WERI-Rb-1 (cell line): ENCODE measurements around the gene TMEM234.
A peak's percentile ranks its signal among the peaks of the same experiment; 100 is the strongest.
"Not testable (repeated sequence)": the region's sequence is repeated elsewhere in the genome, so short reads cannot be mapped to it uniquely, and the experiment has no call there.

Experiments used
- DNase-seq: peaks from one replicate; pipeline ENCODE4 v3.0.0-alpha.2; 2020
- H3K27ac ChIP-seq: fragments of 250-450 bp; sonication (Bioruptor Pico); 2 replicates; pipeline ENCODE4 v1.5.1; 2020; ENCODE audit warnings: mild to moderate bottlenecking, moderate library complexity
- H3K27me3 ChIP-seq: fragments of 250-450 bp; sonication (Bioruptor Pico); 2 replicates; pipeline ENCODE4 v1.5.1; 2021; ENCODE audit warnings: mild to moderate bottlenecking, low read depth, moderate library complexity; ENCODE audit not compliant: insufficient read depth, severe bottlenecking
- H3K36me3 ChIP-seq: fragments of 250-450 bp; sonication (Bioruptor Pico); 2 replicates; pipeline ENCODE4 v1.5.1; 2020; ENCODE audit warnings: mild to moderate bottlenecking, moderate library complexity
- H3K4me3 ChIP-seq: 2 replicates; pipeline ENCODE4 v1.5.1; 2011; ENCODE audit warnings: low read depth, mild to moderate bottlenecking, control low read depth, low read length
- H3K9me3 ChIP-seq: fragments of 250-450 bp; sonication (Bioruptor Pico); 2 replicates; pipeline ENCODE4 v1.5.1; 2021; ENCODE audit warnings: mild to moderate bottlenecking, moderate library complexity; ENCODE audit not compliant: severe bottlenecking
- CTCF ChIP-seq: IDR thresholded peaks from 2 replicates; pipeline ENCODE4 v1.5.1; 2011; ENCODE audit warnings: low read depth, mild to moderate bottlenecking, control low read depth, inconsistent platforms, low read length

The TMEM234 gene

GRCh38 chr1:32221980-32222755 is at the start of gene TMEM234, which contains the start of gene EIF3I:
TMEM234 (minus strand) TSS chr1:32222353; CDS start chr1:32222322, 31 bp downstream.
EIF3I (plus strand) TSS chr1:32222407; CDS start chr1:32222442, 35 bp downstream.
- peak; percentile 90 for DNase-seq
- no peak for TF ChIP-seq CTCF
- Histone ChIP-seq H3K4me3 (peak within 1 kb of the TSS; percentile 93), H3K27ac (peak within 1 kb of the TSS; percentile 65), H3K27me3 (no peaks in the 10 kb centered on the region), H3K9me3 (no peaks in the 10 kb centered on the region), H3K36me3 (peaks cover 31% of the 10 kb centered on the region)

GRCh38 chr1:32269744-32270143 is 47.6 kb upstream of the TMEM234 start:
- no peak overlapping the region for H3K4me3 ChIP-seq
- DNase-seq = no peak
- TF ChIP-seq CTCF = no peak
- no peaks in the 10 kb centered on the region for H3K27me3 ChIP-seq
- no peaks in the 10 kb centered on the region for H3K36me3 ChIP-seq
- H3K27ac ChIP-seq = no peak overlapping the region
- no peaks in the 10 kb centered on the region for H3K9me3 ChIP-seq

- Histone ChIP-seq H3K27ac (no peak overlapping the region), H3K36me3 (no peaks in the 10 kb centered on the region), H3K4me3 (no peak overlapping the region), H3K27me3 (no peaks in the 10 kb centered on the region), H3K9me3 (no peaks in the 10 kb centered on the region)
- no peak for DNase-seq
- TF ChIP-seq CTCF = no peak
Observed at GRCh38 chr1:32266921-32267591, 44.9 kb upstream of the TMEM234 start.

- no peaks in the 10 kb centered on the region for H3K27me3 ChIP-seq
- no peak overlapping the region for H3K27ac ChIP-seq
- no peak overlapping the region for H3K4me3 ChIP-seq
- H3K36me3 ChIP-seq = no peaks in the 10 kb centered on the region
- no peaks in the 10 kb centered on the region for H3K9me3 ChIP-seq
- no peak for DNase-seq
- no peak for TF ChIP-seq CTCF
Observed at GRCh38 chr1:32265846-32266245, 43.7 kb upstream of the TMEM234 start.

- Histone ChIP-seq H3K27me3 (no peaks in the 10 kb centered on the region), H3K27ac (no peak overlapping the region), H3K4me3 (no peak overlapping the region), H3K36me3 (no peaks in the 10 kb centered on the region), H3K9me3 (no peaks in the 10 kb centered on the region)
- no peak for TF ChIP-seq CTCF
- no peak for DNase-seq
Observed at GRCh38 chr1:32263744-32264143, 41.6 kb upstream of the TMEM234 start.

- H3K4me3 ChIP-seq, H3K27ac ChIP-seq, H3K27me3 ChIP-seq, H3K36me3 ChIP-seq, H3K9me3 ChIP-seq, DNase-seq: not testable (repeated sequence)
Observed at GRCh38 chr1:32263236-32263593, 41.1 kb upstream of the TMEM234 start.
